H9 (cell line): Measurements from ENCODE around the gene SRC. TPM values are rescaled to one million over a fixed set of nuclear protein-coding genes. Genes with fewer than 3 reads are reported as not detected.

Source experiments
- DNase-seq: peaks from one replicate; pipeline ENCODE4 v3.0.0-alpha.2; 2017
- H2AFZ ChIP-seq: one replicate; pipeline ENCODE4 v1.6.1; 2013; ENCODE audit warnings: mild to moderate bottlenecking, low read length, control low read depth, moderate library complexity
- H2AK5ac ChIP-seq: 2 replicates; pipeline ENCODE4 v1.6.1; 2013; ENCODE audit warnings: low read length, control low read depth, mixed read lengths; ENCODE audit not compliant: insufficient read length
- H2BK120ac ChIP-seq: one replicate; pipeline ENCODE4 v1.6.1; 2013; ENCODE audit warnings: low read depth, mild to moderate bottlenecking, low read length, control low read depth, inconsistent platforms; ENCODE audit not compliant: poor library complexity, severe bottlenecking
- H2BK12ac ChIP-seq: 2 replicates; pipeline ENCODE4 v1.6.1; 2013; ENCODE audit warnings: low read length, control low read depth, mixed read lengths, low read depth; ENCODE audit not compliant: insufficient read length
- H2BK15ac ChIP-seq: 2 replicates; pipeline ENCODE4 v1.6.1; 2013; ENCODE audit warnings: low read depth, low read length, control low read depth
- H2BK20ac ChIP-seq: one replicate; pipeline ENCODE4 v1.6.1; 2013; ENCODE audit warnings: low read depth, mild to moderate bottlenecking, low read length, control low read depth, inconsistent platforms; ENCODE audit not compliant: poor library complexity, severe bottlenecking
- H2BK5ac ChIP-seq: 2 replicates; pipeline ENCODE4 v1.6.1; 2013; ENCODE audit warnings: low read length, control low read depth, mixed read lengths; ENCODE audit not compliant: insufficient read length
- H3K14ac ChIP-seq: 2 replicates; pipeline ENCODE4 v1.6.1; 2013; ENCODE audit warnings: low read length, control low read depth; ENCODE audit not compliant: insufficient read depth
- H3K18ac ChIP-seq: 2 replicates; pipeline ENCODE4 v1.6.1; 2013; ENCODE audit warnings: low read depth, mild to moderate bottlenecking, mixed read lengths, low read length, control low read depth; ENCODE audit not compliant: insufficient read length
- H3K23ac ChIP-seq: 2 replicates; pipeline ENCODE4 v1.6.1; 2013; ENCODE audit warnings: low read length, control low read depth, mixed read lengths, low read depth; ENCODE audit not compliant: insufficient read length
- H3K23me2 ChIP-seq: 2 replicates; pipeline ENCODE4 v1.6.1; 2013; ENCODE audit warnings: low read depth, mild to moderate bottlenecking, mixed read lengths, low read length, control low read depth; ENCODE audit not compliant: insufficient read length, poor library complexity, severe bottlenecking
- H3K27ac ChIP-seq: 2 replicates; pipeline ENCODE4 v1.5.1; 2013; ENCODE audit warnings: low read length, control low read depth, mixed read lengths, low read depth; ENCODE audit not compliant: insufficient read length
- H3K27me3 ChIP-seq: 2 replicates; pipeline ENCODE4 v1.6.1; 2013; ENCODE audit warnings: low read length, control low read depth, inconsistent platforms; ENCODE audit not compliant: insufficient read depth
- H3K4ac ChIP-seq: 2 replicates; pipeline ENCODE4 v1.6.1; 2013; ENCODE audit warnings: low read depth, mild to moderate bottlenecking, control low read depth, inconsistent platforms, low read length, moderate library complexity
- H3K4me1 ChIP-seq: 2 replicates; pipeline ENCODE4 v1.6.1; 2013; ENCODE audit warnings: low read length, control low read depth, inconsistent platforms; ENCODE audit not compliant: insufficient read depth
- H3K4me2 ChIP-seq: 2 replicates; pipeline ENCODE4 v1.6.1; 2013; ENCODE audit warnings: low read length, control low read depth, mixed read lengths; ENCODE audit not compliant: insufficient read length, insufficient read depth
- H3K56ac ChIP-seq: 2 replicates; pipeline ENCODE4 v1.6.1; 2013; ENCODE audit warnings: low read depth, mild to moderate bottlenecking, mixed read lengths, low read length, control low read depth; ENCODE audit not compliant: insufficient read length
- H3K79me1 ChIP-seq: 2 replicates; pipeline ENCODE4 v1.6.1; 2013; ENCODE audit warnings: low read depth, mild to moderate bottlenecking, moderate library complexity, low read length, control low read depth, inconsistent platforms; ENCODE audit not compliant: insufficient read depth, poor library complexity, severe bottlenecking
- H3K79me2 ChIP-seq: 2 replicates; pipeline ENCODE4 v1.6.1; 2013; ENCODE audit warnings: low read length, control low read depth, inconsistent platforms; ENCODE audit not compliant: insufficient read depth
- H3K9ac ChIP-seq: 2 replicates; pipeline ENCODE4 v1.6.1; 2013; ENCODE audit warnings: low read length, control low read depth, mixed read lengths; ENCODE audit not compliant: insufficient read length; ENCODE audit errors: extremely low read depth
- H3K9me3 ChIP-seq: one replicate; pipeline ENCODE4 v1.6.1; 2013; ENCODE audit warnings: low read depth, low read length, inconsistent platforms; ENCODE audit not compliant: control insufficient read depth
- H3T11ph ChIP-seq: one replicate; pipeline ENCODE4 v1.6.1; 2013; ENCODE audit warnings: mild to moderate bottlenecking, low read length, control low read depth, inconsistent platforms
- H4K20me1 ChIP-seq: one replicate; pipeline ENCODE4 v1.6.1; 2013; ENCODE audit not compliant: control insufficient read depth, insufficient read length, insufficient read depth
- H4K5ac ChIP-seq: 2 replicates; pipeline ENCODE4 v1.6.1; 2013; ENCODE audit warnings: low read depth, mild to moderate bottlenecking, mixed read lengths, low read length, control low read depth; ENCODE audit not compliant: insufficient read length
- H4K8ac ChIP-seq: replicated peaks from 2 replicates; pipeline ENCODE4 v1.6.1; 2013; ENCODE audit warnings: low read length, control low read depth, mixed read lengths, low read depth; ENCODE audit not compliant: insufficient read length
- H4K91ac ChIP-seq: 2 replicates; pipeline ENCODE4 v1.6.1; 2013; ENCODE audit warnings: low read depth, mild to moderate bottlenecking, moderate library complexity, mixed read lengths, low read length, control low read depth; ENCODE audit not compliant: insufficient read length
- H3K27ac Mint-ChIP-seq, 3 experiments: 2 replicates in 2 of 3; 3 replicates in 1 of 3; pipeline ENCODE4 v1.8.0; 2020 to 2021; ENCODE audit warnings: mixed read lengths in 3 of 3, mild to moderate bottlenecking in 1 of 3, moderate library complexity in 1 of 3
- H3K27me3 Mint-ChIP-seq: 2 replicates; pipeline ENCODE4 v1.8.0; 2021; ENCODE audit warnings: low read depth, mild to moderate bottlenecking, moderate library complexity, mixed read lengths
- H3K36me3 Mint-ChIP-seq, 3 experiments: 2 replicates in 2 of 3; 3 replicates in 1 of 3; pipeline ENCODE4 v1.8.0; 2020 to 2021; ENCODE audit warnings: low read depth in 3 of 3, mixed read lengths in 3 of 3; ENCODE audit not compliant: insufficient read depth in 1 of 3
- H3K4me1 Mint-ChIP-seq, 2 experiments: 2 replicates each; pipeline ENCODE4 v1.8.0; 2020; ENCODE audit warnings: mixed read lengths in 2 of 2
- H3K4me3 Mint-ChIP-seq, 2 experiments: 2 replicates in 1 of 2; 3 replicates in 1 of 2; pipeline ENCODE4 v1.8.0; 2020 to 2021; ENCODE audit warnings: mild to moderate bottlenecking in 2 of 2, mixed read lengths in 2 of 2, moderate library complexity in 1 of 2
- H3K9me3 Mint-ChIP-seq, 2 experiments: 2 replicates in 1 of 2; 3 replicates in 1 of 2; pipeline ENCODE4 v1.8.0; 2020; ENCODE audit warnings: mild to moderate bottlenecking in 2 of 2, mixed read lengths in 2 of 2, moderate library complexity in 1 of 2
- WGBS: extraction: QIAGEN DNeasy Blood & Tissue Kit; methylation state at CpG from one replicate; pipeline ENCODE4 v1.1.7; 2013; ENCODE audit warnings: missing lambda C conversion rate, low lambda C conversion rate, mixed read lengths; ENCODE audit not compliant: insufficient read length; ENCODE audit errors: extremely low coverage; 5-methylcytosine and 5-hydroxymethylcytosine counted together
- total RNA-seq: library from RNA; stranded (reverse); gene quantifications from 2 replicates; pipeline ENCODE4 v1.2.1, GENCODE V29; 2021
- TF ChIP-seq, protein P1 (sequence below): fragments of 200-600 bp; sonication (generic); conservative IDR thresholded peaks from 3 replicates; pipeline ENCODE4 v1.8.0; 2021; ENCODE audit warnings: antibody characterized with exemption, mild to moderate bottlenecking

The SRC gene
- total RNA-seq, 1 experiment from 2014 or later = 44.5 TPM

DNA sequence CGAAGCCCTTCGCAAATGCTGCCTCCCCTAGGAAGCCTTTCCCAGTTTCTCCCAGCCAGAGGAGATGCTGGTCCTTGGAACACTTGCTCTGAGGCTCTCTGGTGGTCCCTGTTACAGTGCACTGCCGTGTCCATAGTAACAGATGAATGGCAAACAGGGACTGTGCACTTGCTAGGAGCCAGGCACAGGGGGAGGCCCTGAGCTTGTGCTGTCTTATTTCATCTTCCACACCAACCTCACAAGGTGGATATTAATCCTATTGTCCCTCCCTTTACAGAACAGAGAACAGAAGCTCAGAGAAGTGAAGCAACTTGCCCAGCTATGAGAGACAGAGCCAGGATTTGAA, 19.0 kb downstream of the SRC start:
- no peaks in the 10 kb centered on the region for H3K9me3 ChIP-seq
- no peak overlapping the region for H3T11ph ChIP-seq
- no peak overlapping the region for H2BK15ac ChIP-seq
- no peaks in the 10 kb centered on the region for H3K79me1 ChIP-seq
- H3K4me3 Mint-ChIP-seq = no peak overlapping the region
- no peak overlapping the region for H2BK12ac ChIP-seq
- no peak overlapping the region for H3K9ac ChIP-seq
- no peak overlapping the region for H3K27ac ChIP-seq
- no peak overlapping the region for H4K8ac ChIP-seq
- H4K20me1 ChIP-seq = no peaks in the 10 kb centered on the region
- no peaks in the 10 kb centered on the region for H3K23me2 ChIP-seq
- H3K4me1 ChIP-seq = no peaks in the 10 kb centered on the region
- no peak overlapping the region for H3K18ac ChIP-seq
- no peak overlapping the region for H2AK5ac ChIP-seq
- no peak overlapping the region for H2AFZ ChIP-seq
- no peak overlapping the region for H3K14ac ChIP-seq
- no peaks in the 10 kb centered on the region; a peak in 1 of 4 replicates for H3K4me1 Mint-ChIP-seq
- H3K27me3 Mint-ChIP-seq = no peaks in the 10 kb centered on the region
- no CpG with 5 or more reads among the region's 3 CpGs for WGBS
- H3K56ac ChIP-seq = no peak overlapping the region
- H3K23ac ChIP-seq = no peak overlapping the region
- H3K79me2 ChIP-seq = no peaks in the 10 kb centered on the region
- H3K27ac Mint-ChIP-seq = peak overlapping the region; percentile 66 to 91 (median 90); a peak in 4 of 7 replicates
- H3K4ac ChIP-seq = no peak overlapping the region
- H2BK5ac ChIP-seq = no peak overlapping the region
- no peaks in the 10 kb centered on the region; a peak in 1 of 5 replicates for H3K9me3 Mint-ChIP-seq
- no peak overlapping the region for H2BK120ac ChIP-seq
- no peak overlapping the region for H4K5ac ChIP-seq
- no peak for DNase-seq
- H3K36me3 Mint-ChIP-seq = peaks cover 17 to 43% (median 41%) of the 10 kb centered on the region in 3 experiments
- no peaks in the 10 kb centered on the region for H3K27me3 ChIP-seq
- TF ChIP-seq, protein P1, sequence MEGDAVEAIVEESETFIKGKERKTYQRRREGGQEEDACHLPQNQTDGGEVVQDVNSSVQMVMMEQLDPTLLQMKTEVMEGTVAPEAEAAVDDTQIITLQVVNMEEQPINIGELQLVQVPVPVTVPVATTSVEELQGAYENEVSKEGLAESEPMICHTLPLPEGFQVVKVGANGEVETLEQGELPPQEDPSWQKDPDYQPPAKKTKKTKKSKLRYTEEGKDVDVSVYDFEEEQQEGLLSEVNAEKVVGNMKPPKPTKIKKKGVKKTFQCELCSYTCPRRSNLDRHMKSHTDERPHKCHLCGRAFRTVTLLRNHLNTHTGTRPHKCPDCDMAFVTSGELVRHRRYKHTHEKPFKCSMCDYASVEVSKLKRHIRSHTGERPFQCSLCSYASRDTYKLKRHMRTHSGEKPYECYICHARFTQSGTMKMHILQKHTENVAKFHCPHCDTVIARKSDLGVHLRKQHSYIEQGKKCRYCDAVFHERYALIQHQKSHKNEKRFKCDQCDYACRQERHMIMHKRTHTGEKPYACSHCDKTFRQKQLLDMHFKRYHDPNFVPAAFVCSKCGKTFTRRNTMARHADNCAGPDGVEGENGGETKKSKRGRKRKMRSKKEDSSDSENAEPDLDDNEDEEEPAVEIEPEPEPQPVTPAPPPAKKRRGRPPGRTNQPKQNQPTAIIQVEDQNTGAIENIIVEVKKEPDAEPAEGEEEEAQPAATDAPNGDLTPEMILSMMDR = no peak
- no peak overlapping the region for H3K4me2 ChIP-seq
- no peak overlapping the region for H2BK20ac ChIP-seq
- no peak overlapping the region for H4K91ac ChIP-seq
